Smooth muscle cell (in vitro differentiated cells): ENCODE measurements around the gene OTP. TPM values are rescaled to one million over a fixed set of nuclear protein-coding genes. Genes with fewer than 3 reads are reported as not detected.

Source experiments
- DNase-seq: peaks from one replicate; lab custom pipeline; 2025; ENCODE audit not compliant: unreplicated experiment; lab: John Stamatoyannopoulos, UW
- H2AFZ ChIP-seq: fragments of 200-600 bp; sonication (generic); 2 replicates; pipeline ENCODE4 v1.6.0; 2016; ENCODE audit warnings: antibody characterized with exemption, low read depth, mild to moderate bottlenecking
- H3F3A ChIP-seq: fragments of 200-600 bp; sonication (generic); 2 replicates; pipeline ENCODE4 v1.6.0; 2017; ENCODE audit warnings: antibody characterized with exemption, low read depth
- H3K27ac ChIP-seq: fragments of 200-600 bp; sonication (generic); 2 replicates; pipeline ENCODE4 v1.5.1; 2016; ENCODE audit warnings: low read depth, mild to moderate bottlenecking
- H3K27me3 ChIP-seq: fragments of 200-600 bp; sonication (generic); 2 replicates; pipeline ENCODE4 v1.6.1; 2016; ENCODE audit warnings: low read depth, mild to moderate bottlenecking
- H3K36me3 ChIP-seq: fragments of 200-600 bp; sonication (generic); 2 replicates; pipeline ENCODE4 v1.5.1; 2016; ENCODE audit warnings: low read depth
- H3K4me1 ChIP-seq: fragments of 200-600 bp; sonication (generic); 2 replicates; pipeline ENCODE4 v1.5.1; 2016; ENCODE audit warnings: low read depth
- H3K4me2 ChIP-seq: fragments of 200-600 bp; sonication (generic); 2 replicates; pipeline ENCODE4 v1.6.0; 2016; ENCODE audit warnings: mild to moderate bottlenecking
- H3K4me3 ChIP-seq: fragments of 200-600 bp; sonication (generic); 2 replicates; pipeline ENCODE4 v1.5.1; 2016; ENCODE audit warnings: mild to moderate bottlenecking
- H3K79me2 ChIP-seq: fragments of 200-600 bp; sonication (generic); 2 replicates; pipeline ENCODE4 v1.6.0; 2016; ENCODE audit warnings: low read depth, mild to moderate bottlenecking
- H3K9ac ChIP-seq: fragments of 200-600 bp; sonication (generic); 2 replicates; pipeline ENCODE4 v1.6.0; 2016; ENCODE audit warnings: low read depth
- H3K9me3 ChIP-seq: fragments of 200-600 bp; sonication (generic); replicated peaks from 2 replicates; pipeline ENCODE4 v1.5.1; 2016; ENCODE audit warnings: low read depth
- H4K20me1 ChIP-seq: fragments of 200-600 bp; sonication (generic); 2 replicates; pipeline ENCODE4 v1.6.0; 2016; ENCODE audit warnings: low read depth
- whole genome bisulfite sequencing: methylation state at CpG from one replicate; pipeline ENCODE4 v1.1.7; 2016; ENCODE audit warnings: low lambda C conversion rate; 5-methylcytosine and 5-hydroxymethylcytosine counted together
- polyA plus RNA-seq: library from polyadenylated mRNA; unstranded; fragments of >200 nt; fragmentation: Nextera tagmentation; extraction: Ambion mirVana; gene quantifications from 2 replicates; pipeline ENCODE4 v1.2.1, GENCODE V29; 2016
- total RNA-seq: library from RNA; depleted of rRNA; stranded (reverse); fragments of >200 nt; gene quantifications from 2 replicates; pipeline ENCODE4 v1.2.3, GENCODE V29; 2014
- TF ChIP-seq, protein P1 (sequence below): fragments of 200-600 bp; sonication (generic); IDR thresholded peaks from 2 replicates; pipeline ENCODE4 v1.5.1; 2017; ENCODE audit warnings: borderline replicate concordance, mild to moderate bottlenecking, antibody characterized with exemption; ENCODE audit not compliant: insufficient read depth, poor library complexity, severe bottlenecking

OTP gene
- total and polyA plus RNA-seq, 2 experiments from 2014 or later: not detected

DNA sequence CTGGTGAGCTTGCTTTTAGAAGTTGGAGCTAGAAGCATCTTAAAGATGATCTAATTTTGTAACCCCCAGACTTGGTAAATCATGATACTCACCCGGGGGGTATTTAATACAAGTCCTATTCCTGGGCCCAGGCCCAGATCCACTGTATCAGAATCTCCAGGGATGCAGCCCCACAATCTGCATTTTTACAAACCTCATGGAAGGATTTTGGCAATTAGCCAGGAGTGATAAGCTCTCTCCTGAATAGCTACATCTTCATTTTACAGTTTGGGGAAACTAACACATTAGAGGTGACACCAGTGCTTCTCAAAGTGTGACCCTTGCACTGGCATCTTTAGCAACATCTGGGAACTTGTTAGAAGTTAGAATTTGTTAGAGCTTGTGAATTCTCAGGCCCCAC is 31.2 kb upstream of the OTP start:
- Histone ChIP-seq H4K20me1 (no peaks in the 10 kb centered on the region), H3F3A (no peaks in the 10 kb centered on the region), H3K9ac (no peak overlapping the region), H3K27me3 (peaks cover 23% of the 10 kb centered on the region), H3K4me2 (no peak overlapping the region), H3K4me1 (no peaks in the 10 kb centered on the region), H3K9me3 (no peaks in the 10 kb centered on the region), H3K36me3 (no peaks in the 10 kb centered on the region), H3K79me2 (no peaks in the 10 kb centered on the region), H3K4me3 (no peak overlapping the region), H2AFZ (no peak overlapping the region), H3K27ac (no peak overlapping the region)
- WGBS: 94% methylated on average over 1 of the region's 1 CpG
- TF ChIP-seq, protein P1, sequence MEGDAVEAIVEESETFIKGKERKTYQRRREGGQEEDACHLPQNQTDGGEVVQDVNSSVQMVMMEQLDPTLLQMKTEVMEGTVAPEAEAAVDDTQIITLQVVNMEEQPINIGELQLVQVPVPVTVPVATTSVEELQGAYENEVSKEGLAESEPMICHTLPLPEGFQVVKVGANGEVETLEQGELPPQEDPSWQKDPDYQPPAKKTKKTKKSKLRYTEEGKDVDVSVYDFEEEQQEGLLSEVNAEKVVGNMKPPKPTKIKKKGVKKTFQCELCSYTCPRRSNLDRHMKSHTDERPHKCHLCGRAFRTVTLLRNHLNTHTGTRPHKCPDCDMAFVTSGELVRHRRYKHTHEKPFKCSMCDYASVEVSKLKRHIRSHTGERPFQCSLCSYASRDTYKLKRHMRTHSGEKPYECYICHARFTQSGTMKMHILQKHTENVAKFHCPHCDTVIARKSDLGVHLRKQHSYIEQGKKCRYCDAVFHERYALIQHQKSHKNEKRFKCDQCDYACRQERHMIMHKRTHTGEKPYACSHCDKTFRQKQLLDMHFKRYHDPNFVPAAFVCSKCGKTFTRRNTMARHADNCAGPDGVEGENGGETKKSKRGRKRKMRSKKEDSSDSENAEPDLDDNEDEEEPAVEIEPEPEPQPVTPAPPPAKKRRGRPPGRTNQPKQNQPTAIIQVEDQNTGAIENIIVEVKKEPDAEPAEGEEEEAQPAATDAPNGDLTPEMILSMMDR: no peak
- DNase-seq: no peak

DNA sequence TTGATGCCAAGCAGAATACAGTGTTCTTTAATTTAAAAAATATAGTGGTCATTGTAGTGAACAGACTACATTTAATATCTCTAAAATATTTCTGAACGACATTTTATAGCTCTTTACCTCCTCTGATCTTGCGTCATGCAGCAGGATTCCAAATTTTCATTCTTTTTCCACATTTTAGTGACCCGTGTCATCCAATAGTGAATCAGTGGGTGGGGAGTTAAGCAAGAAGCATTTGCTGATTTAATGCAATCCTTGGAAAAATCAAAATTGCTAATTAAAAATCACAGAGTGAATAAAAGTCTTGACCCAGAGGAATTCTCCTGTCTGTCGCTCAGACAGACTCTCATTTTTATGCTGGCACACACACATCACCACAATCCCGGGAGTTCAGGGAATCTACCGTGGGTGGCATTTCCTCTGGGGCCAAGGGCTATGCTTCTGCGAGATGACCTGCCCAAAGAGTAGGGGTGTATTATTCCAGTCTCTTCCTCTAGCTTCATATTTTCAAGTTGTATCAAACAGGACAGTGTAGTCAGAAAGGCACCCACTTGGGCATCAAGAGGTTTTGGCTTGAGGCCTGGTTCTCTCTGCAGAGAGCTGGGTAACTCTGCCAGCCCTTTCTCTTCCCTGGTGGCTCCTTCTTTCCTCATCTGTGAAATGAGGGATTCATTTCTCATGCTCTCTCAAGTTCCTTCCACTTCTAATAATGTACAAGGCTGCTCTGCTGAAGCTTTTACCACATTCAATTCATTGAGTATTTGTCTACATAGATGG is 24.8 kb upstream of the OTP start:
- H3K4me2 ChIP-seq: no peak overlapping the region

DNA sequence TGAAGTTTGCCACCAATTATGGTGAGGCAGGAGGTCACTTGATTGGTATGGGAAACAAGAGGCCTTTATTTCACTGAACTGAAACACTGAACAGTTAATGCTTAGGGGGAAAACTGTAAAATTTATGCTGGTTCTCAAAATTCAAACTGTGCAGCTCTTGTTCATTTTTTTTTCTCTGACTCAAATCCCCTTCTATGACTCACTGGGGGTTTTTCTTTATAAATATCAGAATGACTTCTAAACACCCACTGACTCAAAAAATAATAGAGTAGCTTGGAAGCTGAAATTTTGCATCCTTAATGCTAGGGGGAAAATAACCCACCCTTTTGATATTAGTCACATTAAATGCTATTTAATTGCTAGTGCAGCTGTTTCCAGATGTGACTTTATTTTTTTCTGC is 24.1 kb upstream of the OTP start:
- no peak overlapping the region for H3K4me3 ChIP-seq
- H3K27ac ChIP-seq: no peak overlapping the region
- peaks cover 16% of the 10 kb centered on the region for H3K27me3 ChIP-seq
- no peak for DNase-seq
- H3K36me3 ChIP-seq: no peaks in the 10 kb centered on the region
- TF ChIP-seq, protein P1: no peak
- H4K20me1 ChIP-seq: no peaks in the 10 kb centered on the region
- no peak overlapping the region for H2AFZ ChIP-seq
- no peaks in the 10 kb centered on the region for H3K79me2 ChIP-seq
- no peaks in the 10 kb centered on the region for H3K4me1 ChIP-seq
- H3F3A ChIP-seq: no peaks in the 10 kb centered on the region
- no peak overlapping the region for H3K4me2 ChIP-seq
- no peak overlapping the region for H3K9ac ChIP-seq
- H3K9me3 ChIP-seq: no peaks in the 10 kb centered on the region

More for the DNA sequence above, 24.8 kb upstream of the OTP start:
- H3K27ac ChIP-seq: no peak overlapping the region
- 77% methylated on average over 7 of the region's 7 CpGs for WGBS
- no peak overlapping the region for H3K4me3 ChIP-seq
- no peaks in the 10 kb centered on the region for H4K20me1 ChIP-seq
- DNase-seq: no peak
- H3K27me3 ChIP-seq: peaks cover 18% of the 10 kb centered on the region
- no peaks in the 10 kb centered on the region for H3K4me1 ChIP-seq
- H3K9ac ChIP-seq: no peak overlapping the region
- no peaks in the 10 kb centered on the region for H3K9me3 ChIP-seq
- no peaks in the 10 kb centered on the region for H3F3A ChIP-seq
- TF ChIP-seq, protein P1: no peak
- H3K36me3 ChIP-seq: no peaks in the 10 kb centered on the region
- no peaks in the 10 kb centered on the region for H3K79me2 ChIP-seq
- no peak overlapping the region for H2AFZ ChIP-seq

DNA sequence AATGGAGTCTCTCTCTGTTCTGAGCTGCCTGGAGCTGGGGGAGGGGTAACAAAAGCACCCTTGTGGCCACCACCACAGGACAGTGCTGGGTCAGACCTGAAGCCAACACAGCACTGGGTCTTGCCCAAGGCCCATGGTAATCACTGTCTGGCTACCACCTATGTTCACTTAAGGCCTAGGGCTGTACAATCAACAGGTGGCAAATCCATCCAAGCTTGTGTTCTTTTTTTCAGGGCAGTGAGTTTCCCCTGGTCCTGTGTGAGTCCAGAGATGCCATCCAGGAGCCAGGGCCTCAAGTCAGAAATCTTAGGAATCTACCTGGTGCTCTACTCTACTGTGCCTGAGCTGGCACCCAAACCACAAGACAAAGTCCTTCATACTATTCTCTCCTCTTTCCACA is 20.1 kb upstream of the OTP start:
- TF ChIP-seq, protein P1: no peak
- H3K4me2 ChIP-seq: no peak overlapping the region
- no peaks in the 10 kb centered on the region for H3F3A ChIP-seq
- H3K4me1 ChIP-seq: no peaks in the 10 kb centered on the region
- H2AFZ ChIP-seq: no peak overlapping the region
- H4K20me1 ChIP-seq: no peaks in the 10 kb centered on the region
- peaks cover 31% of the 10 kb centered on the region for H3K27me3 ChIP-seq
- no peaks in the 10 kb centered on the region for H3K79me2 ChIP-seq
- H3K9me3 ChIP-seq: no peaks in the 10 kb centered on the region
- H3K36me3 ChIP-seq: no peaks in the 10 kb centered on the region
- no peak overlapping the region for H3K27ac ChIP-seq
- H3K4me3 ChIP-seq: no peak overlapping the region
- H3K9ac ChIP-seq: no peak overlapping the region
- DNase-seq: no peak
